Caco-2 (cell line): Measurements from ENCODE around the gene ZNF585A. TPM values are rescaled to one million over a fixed set of nuclear protein-coding genes. Genes with fewer than 3 reads are reported as not detected.
"Not testable (repeated sequence)": the region's sequence is repeated elsewhere in the genome, so short reads cannot be mapped to it uniquely, and the experiment has no call there.

Source experiments
- BruUV-seq: library from RNA; stranded (reverse); fragments of 400-500 nt; replicated peaks from 2 replicates; lab custom pipeline; 2021; lab: Mats Ljungman, UMichigan
- CTCF ChIA-PET: fragments of 300-600 bp; sonication (Branson Sonifier 250); formaldehyde crosslinking; loops from one replicate; lab custom pipeline; 2022; ENCODE audit warnings: antibody characterized with exemption; lab: Charles Lee
- POLR2A ChIA-PET: fragments of 300-600 bp; sonication (Branson Sonifier 250); formaldehyde crosslinking; loops from one replicate; lab custom pipeline; 2022; ENCODE audit warnings: antibody characterized with exemption; lab: Charles Lee
- DNase-seq, 2 experiments: peaks; one replicate each; pipeline versions ENCODE4 v3.0.0 to v3.0.0-alpha.2; 2020 to 2022
- H3K27me3 ChIP-seq: replicated peaks from 2 replicates; pipeline ENCODE4 v1.6.0; 2011; ENCODE audit warnings: low read length; ENCODE audit not compliant: control insufficient read depth, insufficient read depth
- H3K36me3 ChIP-seq: 2 replicates; pipeline ENCODE4 v1.5.1; 2011; ENCODE audit warnings: low read length; ENCODE audit not compliant: control insufficient read depth, insufficient read depth
- H3K4me1 ChIP-seq: fragments of 250-450 bp; sonication (Bioruptor Pico); 2 replicates; pipeline ENCODE4 v1.5.1; 2020; ENCODE audit warnings: mild to moderate bottlenecking
- H3K4me3 ChIP-seq: 2 replicates; pipeline ENCODE4 v1.5.1; 2011; ENCODE audit warnings: low read depth, mild to moderate bottlenecking, control low read depth, low read length
- H3K9me3 ChIP-seq: fragments of 250-450 bp; sonication (Bioruptor Pico); 2 replicates; pipeline ENCODE4 v1.5.1; 2020; ENCODE audit warnings: mild to moderate bottlenecking, moderate library complexity
- H3K27ac Mint-ChIP-seq: one replicate; pipeline ENCODE4 v1.8.0; 2022; ENCODE audit warnings: mixed read lengths; ENCODE audit not compliant: unreplicated experiment
- H3K27me3 Mint-ChIP-seq: one replicate; pipeline ENCODE4 v1.8.0; 2022; ENCODE audit warnings: mixed read lengths; ENCODE audit not compliant: insufficient read depth, unreplicated experiment
- H3K36me3 Mint-ChIP-seq: one replicate; pipeline ENCODE4 v1.8.0; 2022; ENCODE audit warnings: mild to moderate bottlenecking, mixed read lengths; ENCODE audit not compliant: insufficient read depth, unreplicated experiment
- H3K4me1 Mint-ChIP-seq: one replicate; pipeline ENCODE4 v1.8.0; 2022; ENCODE audit warnings: low read depth, mixed read lengths; ENCODE audit not compliant: unreplicated experiment
- H3K4me3 Mint-ChIP-seq: one replicate; pipeline ENCODE4 v1.8.0; 2022; ENCODE audit warnings: mild to moderate bottlenecking, moderate library complexity, mixed read lengths; ENCODE audit not compliant: unreplicated experiment
- H3K9me3 Mint-ChIP-seq: one replicate; pipeline ENCODE4 v1.8.0; 2022; ENCODE audit warnings: mixed read lengths; ENCODE audit not compliant: unreplicated experiment
- CTCF ChIP-seq, 2 experiments: fragments of 200-600 bp in 1 of 2; IDR thresholded peaks; 1 replicate in 1 of 2; 2 replicates in 1 of 2; pipeline versions ENCODE4 v1.5.1 to v1.8.0; 2011 to 2022; ENCODE audit warnings: antibody characterized with exemption in 1 of 2, control low read depth in 1 of 2, inconsistent platforms in 1 of 2, low read depth in 1 of 2, low read length in 1 of 2, mild to moderate bottlenecking in 1 of 2, moderate library complexity in 1 of 2; ENCODE audit not compliant: insufficient read depth in 1 of 2, severe bottlenecking in 1 of 2, unreplicated experiment in 1 of 2
- intact Hi-C: fragments of 100-400 bp; cut with micrococcal nuclease; formaldehyde crosslinking; loops from one replicate; pipeline ENCODE4 v1.10.0; 2022; ENCODE audit not compliant: unreplicated experiment
- total RNA-seq: library from RNA; stranded (reverse); gene quantifications from 2 replicates; pipeline ENCODE4 v1.2.3, GENCODE V29; 2022

The ZNF585A gene
- total RNA-seq, 1 experiment from 2014 or later = 7.3 TPM

GRCh38 chr19:37197768-37198167, 25.3 kb upstream of the ZNF585A start:
- H3K27me3 Mint-ChIP-seq = no peaks in the 10 kb centered on the region
- H3K9me3 Mint-ChIP-seq = peaks cover 25% of the 10 kb centered on the region
- Histone ChIP-seq H3K27me3 (no peaks in the 10 kb centered on the region), H3K4me1 (no peaks in the 10 kb centered on the region), H3K4me3 (no peak overlapping the region), H3K36me3 (no peaks in the 10 kb centered on the region), H3K9me3 (peaks cover 20% of the 10 kb centered on the region)
- no TSS peak for BruUV-seq
- H3K4me3 Mint-ChIP-seq = no peak overlapping the region
- no peak for TF ChIP-seq CTCF (IDR thresholded peaks at IDR 0.05; ENCODE audit: insufficient read depth in 1 of 2, low read depth in 1 of 2, low read length in 1 of 2, severe bottlenecking in 1 of 2, unreplicated experiment in 1 of 2)
- peaks cover 1% of the 10 kb centered on the region for H3K36me3 Mint-ChIP-seq
- H3K27ac Mint-ChIP-seq = no peak overlapping the region
- H3K4me1 Mint-ChIP-seq = no peaks in the 10 kb centered on the region
- ChIA-PET POLR2A (no interaction called here), CTCF (no interaction called here)
- DNase-seq = no peak
- intact Hi-C loops = no loop called here

GRCh38 chr19:37197115-37197514, 24.6 kb upstream of the ZNF585A start:
- POLR2A ChIA-PET, H3K4me3 ChIP-seq, H3K36me3 Mint-ChIP-seq, H3K4me1 ChIP-seq, BruUV-seq, H3K27me3 Mint-ChIP-seq, intact Hi-C loops, H3K36me3 ChIP-seq, DNase-seq, H3K27me3 ChIP-seq, H3K27ac Mint-ChIP-seq, H3K4me3 Mint-ChIP-seq, H3K4me1 Mint-ChIP-seq, CTCF ChIA-PET: not testable (repeated sequence)
- peaks cover 20% of the 10 kb centered on the region for H3K9me3 ChIP-seq
- H3K9me3 Mint-ChIP-seq = peaks cover 28% of the 10 kb centered on the region

GRCh38 chr19:37195248-37195647, 22.8 kb upstream of the ZNF585A start:
- H3K4me3 Mint-ChIP-seq, CTCF ChIA-PET, H3K4me1 ChIP-seq, POLR2A ChIA-PET, BruUV-seq, H3K4me1 Mint-ChIP-seq, H3K27me3 Mint-ChIP-seq, H3K36me3 ChIP-seq, H3K36me3 Mint-ChIP-seq, DNase-seq, H3K27ac Mint-ChIP-seq, H3K27me3 ChIP-seq, H3K4me3 ChIP-seq, intact Hi-C loops: not testable (repeated sequence)
- peaks cover 24% of the 10 kb centered on the region for H3K9me3 ChIP-seq
- peaks cover 33% of the 10 kb centered on the region for H3K9me3 Mint-ChIP-seq

GRCh38 chr19:37186071-37186470, 13.6 kb upstream of the ZNF585A start:
- H3K36me3 ChIP-seq, H3K36me3 Mint-ChIP-seq, BruUV-seq, H3K4me1 ChIP-seq, H3K27me3 Mint-ChIP-seq, H3K27ac Mint-ChIP-seq, DNase-seq, H3K27me3 ChIP-seq, POLR2A ChIA-PET, H3K4me3 Mint-ChIP-seq, CTCF ChIA-PET, H3K4me1 Mint-ChIP-seq, intact Hi-C loops, H3K4me3 ChIP-seq: not testable (repeated sequence)
- peaks cover 26% of the 10 kb centered on the region for H3K9me3 ChIP-seq
- peaks cover 72% of the 10 kb centered on the region for H3K9me3 Mint-ChIP-seq
